Neural crest cell (in vitro differentiated cells): Measurements from ENCODE around the gene MAP2K1. TPM values are rescaled to one million over a fixed set of nuclear protein-coding genes. Genes with fewer than 3 reads are reported as not detected.
A peak's percentile ranks its signal among the peaks of the same experiment; 100 is the strongest.

Experiments used
- DNase-seq: peaks from one replicate; pipeline ENCODE4 v3.0.0; 2021; ENCODE audit warnings: low read depth, mixed read lengths, low spot score
- H3K27ac Mint-ChIP-seq: one replicate; pipeline ENCODE4 v1.8.0; 2021; ENCODE audit warnings: mild to moderate bottlenecking, mixed read lengths; ENCODE audit not compliant: unreplicated experiment
- H3K27me3 Mint-ChIP-seq: 2 replicates; pipeline ENCODE4 v1.8.0; 2021; ENCODE audit warnings: low read depth, mild to moderate bottlenecking, mixed read lengths
- H3K36me3 Mint-ChIP-seq: 2 replicates; pipeline ENCODE4 v1.8.0; 2021; ENCODE audit warnings: low read depth, mild to moderate bottlenecking, mixed read lengths
- H3K4me1 Mint-ChIP-seq: 2 replicates; pipeline ENCODE4 v1.8.0; 2021; ENCODE audit warnings: mixed read lengths
- H3K4me3 Mint-ChIP-seq: one replicate; pipeline ENCODE4 v1.8.0; 2021; ENCODE audit warnings: mild to moderate bottlenecking, mixed read lengths
- H3K9me3 Mint-ChIP-seq: 2 replicates; pipeline ENCODE4 v1.8.0; 2021; ENCODE audit warnings: mixed read lengths
- total RNA-seq: library from RNA; stranded (reverse); gene quantifications from 2 replicates; pipeline ENCODE4 v1.2.1, GENCODE V29; 2021
- TF ChIP-seq, protein P1 (sequence below): fragments of 200-600 bp; sonication (generic); conservative IDR thresholded peaks from 2 replicates; pipeline ENCODE4 v1.5.0; 2021; ENCODE audit warnings: antibody characterized with exemption, mild to moderate bottlenecking

The MAP2K1 gene
- total RNA-seq, 1 donor from 2014 or later: 43.3 TPM

GRCh38 chr15:66489179-66489791 is 102.6 kb downstream of the MAP2K1 start:
- H3K9me3 Mint-ChIP-seq: no peaks in the 10 kb centered on the region
- H3K27ac Mint-ChIP-seq: no peak overlapping the region
- H3K27me3 Mint-ChIP-seq: no peaks in the 10 kb centered on the region
- peaks cover 2% of the 10 kb centered on the region for H3K36me3 Mint-ChIP-seq
- H3K4me3 Mint-ChIP-seq: no peak overlapping the region
- H3K4me1 Mint-ChIP-seq: no peaks in the 10 kb centered on the region
- no peak for DNase-seq
- TF ChIP-seq, protein P1, sequence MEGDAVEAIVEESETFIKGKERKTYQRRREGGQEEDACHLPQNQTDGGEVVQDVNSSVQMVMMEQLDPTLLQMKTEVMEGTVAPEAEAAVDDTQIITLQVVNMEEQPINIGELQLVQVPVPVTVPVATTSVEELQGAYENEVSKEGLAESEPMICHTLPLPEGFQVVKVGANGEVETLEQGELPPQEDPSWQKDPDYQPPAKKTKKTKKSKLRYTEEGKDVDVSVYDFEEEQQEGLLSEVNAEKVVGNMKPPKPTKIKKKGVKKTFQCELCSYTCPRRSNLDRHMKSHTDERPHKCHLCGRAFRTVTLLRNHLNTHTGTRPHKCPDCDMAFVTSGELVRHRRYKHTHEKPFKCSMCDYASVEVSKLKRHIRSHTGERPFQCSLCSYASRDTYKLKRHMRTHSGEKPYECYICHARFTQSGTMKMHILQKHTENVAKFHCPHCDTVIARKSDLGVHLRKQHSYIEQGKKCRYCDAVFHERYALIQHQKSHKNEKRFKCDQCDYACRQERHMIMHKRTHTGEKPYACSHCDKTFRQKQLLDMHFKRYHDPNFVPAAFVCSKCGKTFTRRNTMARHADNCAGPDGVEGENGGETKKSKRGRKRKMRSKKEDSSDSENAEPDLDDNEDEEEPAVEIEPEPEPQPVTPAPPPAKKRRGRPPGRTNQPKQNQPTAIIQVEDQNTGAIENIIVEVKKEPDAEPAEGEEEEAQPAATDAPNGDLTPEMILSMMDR: no peak

GRCh38 chr15:66491846-66492245 is 105.1 kb downstream of the MAP2K1 start:
- TF ChIP-seq, protein P1: no peak
- Mint-ChIP-seq H3K36me3 (peaks cover 4% of the 10 kb centered on the region), H3K9me3 (no peaks in the 10 kb centered on the region), H3K27ac (no peak overlapping the region), H3K4me1 (peaks cover 6% of the 10 kb centered on the region), H3K27me3 (peaks cover 3% of the 10 kb centered on the region), H3K4me3 (no peak overlapping the region)
- DNase-seq: no peak

GRCh38 chr15:66494262-66494661 is 107.5 kb downstream of the MAP2K1 start:
- peaks cover 20% of the 10 kb centered on the region for H3K4me1 Mint-ChIP-seq
- peak overlapping the region; percentile 12 for H3K4me3 Mint-ChIP-seq
- no peak for DNase-seq
- H3K36me3 Mint-ChIP-seq: peaks cover 10% of the 10 kb centered on the region
- no peak overlapping the region for H3K27ac Mint-ChIP-seq
- H3K27me3 Mint-ChIP-seq: peaks cover 3% of the 10 kb centered on the region
- TF ChIP-seq, protein P1: no peak
- no peaks in the 10 kb centered on the region for H3K9me3 Mint-ChIP-seq

GRCh38 chr15:66496951-66497501 is 110.3 kb downstream of the MAP2K1 start:
- no peak for DNase-seq
- Mint-ChIP-seq H3K4me3 (peak overlapping the region; percentile 94), H3K36me3 (peaks cover 24% of the 10 kb centered on the region), H3K27ac (peak overlapping the region; percentile 97), H3K27me3 (peaks cover 3% of the 10 kb centered on the region), H3K9me3 (no peaks in the 10 kb centered on the region), H3K4me1 (peaks cover 29% of the 10 kb centered on the region)
- TF ChIP-seq, protein P1: no peak

DNA sequence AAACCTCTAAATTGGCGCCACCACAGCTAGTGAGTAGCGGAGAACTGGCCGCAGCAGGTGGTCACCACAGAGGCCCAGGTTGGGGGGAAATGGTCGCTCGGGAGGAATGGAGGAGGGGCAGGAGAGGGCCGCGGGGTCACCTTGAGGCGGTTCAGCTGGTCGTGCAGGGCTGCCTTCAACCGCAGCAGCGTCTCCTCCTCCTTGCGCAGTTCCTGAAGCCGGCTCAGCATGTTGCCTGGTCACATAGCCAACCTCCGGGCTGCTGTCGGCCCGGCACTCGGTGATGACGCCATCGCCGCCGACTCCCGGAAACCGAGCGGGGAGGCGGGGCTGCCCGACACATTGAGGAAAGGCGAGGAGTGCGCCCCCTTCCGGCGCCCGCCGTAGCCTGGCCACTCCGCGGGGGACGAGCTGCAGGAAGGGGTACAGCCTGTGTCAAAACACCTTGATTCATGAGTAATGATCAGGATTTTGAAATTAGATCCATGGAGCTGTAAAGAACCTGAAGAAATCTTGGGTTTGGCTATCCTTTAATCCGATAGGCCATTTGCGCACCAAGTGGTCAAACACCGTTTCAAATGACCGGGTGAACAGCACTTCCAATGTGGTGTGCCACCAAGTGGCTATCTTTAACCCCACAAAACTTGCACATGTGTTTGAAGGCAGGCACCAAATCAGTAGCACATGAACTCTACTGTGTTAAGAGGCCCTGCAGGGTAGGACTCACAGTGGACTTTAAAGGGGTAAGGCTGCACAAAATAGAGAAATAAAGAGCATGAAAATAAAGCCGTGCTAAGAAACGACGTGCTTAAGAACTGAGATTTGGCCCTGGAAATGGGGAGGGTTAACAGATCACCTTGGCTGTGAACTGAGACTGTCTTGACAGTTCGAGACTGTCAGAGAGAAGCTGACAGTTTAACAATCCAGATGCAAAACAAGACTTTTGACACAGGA is 111.1 kb downstream of the MAP2K1 start, which contains the start of gene SNAPC5:
SNAPC5 (minus strand) TSS at position 261 of the 954 bp plus-strand sequence; CDS start at position 230, 31 bp downstream.
- DNase-seq: peak; percentile 97
- Mint-ChIP-seq H3K27ac (peak within 1 kb of the TSS; percentile 97), H3K4me3 (peak within 1 kb of the TSS; percentile 94), H3K9me3 (no peaks in the 10 kb centered on the region), H3K4me1 (peaks cover 34% of the 10 kb centered on the region), H3K27me3 (peaks cover 3% of the 10 kb centered on the region), H3K36me3 (peaks cover 29% of the 10 kb centered on the region)
- TF ChIP-seq, protein P1: peak; percentile 100
